GM21786 (cell line): Measurements from ENCODE around the gene ZBTB8B.
"Not testable (repeated sequence)": the region's sequence is repeated elsewhere in the genome, so short reads cannot be mapped to it uniquely, and the experiment has no call there.

Experiments used
- ATAC-seq: cut with Tn5 transposase; IDR thresholded peaks from one replicate; pipeline ENCODE4 v1.9.1; 2021; ENCODE audit not compliant: unreplicated experiment

Gene ZBTB8B

GRCh38 chr1:32464716-32465577 lies at the start of gene ZBTB8B:
Gene ZBTB8B (plus strand): TSS chr1:32465072. CDS start chr1:32470625, 5,553 bp downstream.
- ATAC-seq: no peak

GRCh38 chr1:32421775-32422174 lies 43.1 kb upstream of the ZBTB8B start:
- no peak for ATAC-seq

GRCh38 chr1:32426489-32427255 lies 38.2 kb upstream of the ZBTB8B start:
- no peak for ATAC-seq

DNA sequence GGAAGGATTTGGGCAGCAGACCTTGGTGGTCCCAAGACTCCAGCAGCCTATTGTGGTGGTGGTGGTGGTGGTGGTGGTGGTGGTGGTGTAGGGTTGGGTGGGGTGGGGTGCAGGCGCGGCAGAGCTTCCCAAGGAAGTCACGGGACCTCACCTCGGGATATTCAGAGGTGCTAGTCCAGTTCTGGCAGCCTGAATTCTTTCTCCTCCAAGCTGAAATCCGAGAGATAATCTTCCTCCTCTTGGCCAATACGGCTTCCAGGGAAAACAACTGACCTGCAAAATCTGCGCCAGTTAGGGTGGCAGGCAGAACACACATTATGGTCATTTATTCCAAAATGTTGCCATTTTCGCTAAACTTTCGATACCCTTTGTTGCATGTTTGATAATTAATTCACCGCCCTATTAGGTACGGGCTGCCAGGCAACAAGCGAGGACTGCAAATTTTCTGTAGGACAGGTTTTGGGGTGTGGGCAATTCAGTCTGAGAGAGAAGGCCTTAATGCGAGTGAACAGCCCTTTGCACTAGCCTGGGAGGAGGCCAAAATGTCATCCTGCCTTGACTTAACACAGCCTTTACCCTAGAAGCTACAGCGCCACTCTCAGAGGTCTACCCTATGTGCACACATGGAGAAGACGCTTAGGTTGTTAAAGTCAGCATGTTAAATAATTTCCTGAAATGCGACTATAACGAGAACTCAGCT lies 37.5 kb upstream of the ZBTB8B start:
- no peak for ATAC-seq

DNA sequence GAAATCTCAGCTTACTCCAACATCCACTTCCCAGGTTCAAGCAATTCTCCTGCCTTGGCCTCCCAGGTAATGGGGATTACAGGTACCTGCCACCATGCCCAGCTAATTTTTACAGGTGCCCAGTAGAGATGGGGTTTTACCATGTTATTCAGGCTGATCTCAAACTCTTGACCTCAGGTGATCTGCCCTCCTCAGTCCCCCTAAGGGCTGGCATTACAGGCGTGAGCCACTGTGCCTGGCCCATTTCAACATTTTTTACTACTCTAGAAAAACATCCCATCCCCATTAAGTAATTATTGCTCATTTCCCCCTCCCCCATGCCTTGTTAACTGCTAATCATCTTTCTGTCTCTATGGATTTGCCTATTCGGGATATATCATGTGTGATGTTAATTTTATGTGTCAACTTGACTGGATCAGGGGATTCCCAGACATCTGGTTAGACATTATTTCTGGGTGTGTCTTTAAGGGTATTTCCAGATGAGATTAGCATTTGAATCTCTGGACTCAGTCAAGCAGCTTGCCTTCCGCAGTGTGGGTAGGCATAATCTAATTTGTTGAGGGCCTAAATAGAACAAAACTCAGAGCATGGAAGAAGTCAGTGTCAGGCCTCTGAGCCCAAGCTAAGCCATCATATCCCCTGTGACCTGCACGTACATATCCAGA lies 33.0 kb upstream of the ZBTB8B start:
- no peak for ATAC-seq

DNA sequence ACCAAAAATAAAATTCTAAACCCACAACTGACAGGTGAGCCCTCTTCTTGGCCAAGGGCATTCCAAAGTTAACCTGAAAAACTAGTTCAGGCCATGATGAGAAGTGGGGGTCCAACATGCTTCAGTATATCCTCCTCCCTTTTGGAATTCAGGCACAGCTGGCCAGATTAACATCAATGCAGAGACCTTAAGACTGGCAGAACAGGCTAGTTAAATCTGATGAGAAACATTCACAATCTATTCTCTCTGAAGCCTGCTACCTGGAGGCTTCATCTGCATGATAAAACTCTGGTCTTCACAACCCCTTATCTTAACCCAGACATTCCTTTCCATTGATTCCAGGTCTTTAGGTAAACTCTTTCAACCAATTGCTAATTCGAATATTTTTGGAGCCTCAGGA lies 26.7 kb upstream of the ZBTB8B start:
- no peak for ATAC-seq

DNA sequence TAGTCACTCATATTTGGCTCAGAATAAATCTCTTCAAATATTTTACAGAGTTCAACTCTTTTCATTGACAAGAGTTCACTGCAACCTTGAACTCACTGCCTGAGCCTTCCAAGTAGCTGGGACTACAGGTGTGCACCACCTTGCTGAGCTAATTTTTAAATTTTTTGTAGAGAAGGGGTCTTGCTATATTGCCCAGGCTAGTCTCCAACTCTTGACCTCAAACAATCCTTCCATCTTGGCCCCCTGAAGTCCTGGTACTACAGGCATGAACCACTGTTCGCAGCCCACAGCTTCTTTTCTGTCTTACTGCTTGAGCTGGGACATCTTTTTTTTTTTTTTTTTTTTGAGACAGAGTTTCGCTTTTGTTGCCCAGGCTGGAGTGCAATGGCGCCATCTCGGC lies 26.1 kb upstream of the ZBTB8B start:
- ATAC-seq: not testable (repeated sequence)

- ATAC-seq: not testable (repeated sequence)
Observed at GRCh38 chr1:32441467-32441866, 23.4 kb upstream of the ZBTB8B start.

DNA sequence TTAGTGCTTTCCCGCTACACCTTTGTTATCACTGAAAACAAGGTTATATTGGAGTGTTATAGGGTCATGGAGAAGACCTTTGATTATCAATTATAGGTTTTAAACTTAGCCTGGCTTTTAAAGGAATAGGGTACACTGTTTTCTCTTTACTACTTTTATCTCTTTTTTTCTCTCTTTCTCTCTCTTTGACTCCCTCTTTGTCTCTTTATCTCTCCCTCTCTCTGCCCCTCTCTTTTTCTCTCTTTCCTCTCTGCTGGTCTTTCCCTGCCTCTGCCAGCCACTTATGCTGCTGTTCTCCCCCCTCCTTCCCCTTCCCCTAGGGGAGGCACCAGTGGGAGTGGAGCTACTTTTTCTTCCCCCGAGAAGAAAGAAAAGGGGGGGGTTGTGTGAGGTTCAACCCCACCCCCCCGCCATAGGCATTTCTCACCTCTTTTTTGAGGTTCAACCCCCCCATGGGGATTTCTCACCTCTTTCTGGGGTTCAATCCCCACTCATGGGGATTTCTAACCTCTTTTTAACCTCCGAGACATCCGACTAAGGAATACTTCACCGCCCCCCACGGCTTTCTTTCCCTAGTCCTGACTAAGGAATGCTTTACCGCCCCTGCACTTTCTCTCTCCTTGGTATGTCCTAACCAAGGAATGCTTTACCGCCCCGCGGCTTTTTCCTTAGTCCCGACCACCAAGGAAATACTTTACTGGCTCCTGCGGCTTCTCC lies 17.2 kb upstream of the ZBTB8B start:
- ATAC-seq: no peak

DNA sequence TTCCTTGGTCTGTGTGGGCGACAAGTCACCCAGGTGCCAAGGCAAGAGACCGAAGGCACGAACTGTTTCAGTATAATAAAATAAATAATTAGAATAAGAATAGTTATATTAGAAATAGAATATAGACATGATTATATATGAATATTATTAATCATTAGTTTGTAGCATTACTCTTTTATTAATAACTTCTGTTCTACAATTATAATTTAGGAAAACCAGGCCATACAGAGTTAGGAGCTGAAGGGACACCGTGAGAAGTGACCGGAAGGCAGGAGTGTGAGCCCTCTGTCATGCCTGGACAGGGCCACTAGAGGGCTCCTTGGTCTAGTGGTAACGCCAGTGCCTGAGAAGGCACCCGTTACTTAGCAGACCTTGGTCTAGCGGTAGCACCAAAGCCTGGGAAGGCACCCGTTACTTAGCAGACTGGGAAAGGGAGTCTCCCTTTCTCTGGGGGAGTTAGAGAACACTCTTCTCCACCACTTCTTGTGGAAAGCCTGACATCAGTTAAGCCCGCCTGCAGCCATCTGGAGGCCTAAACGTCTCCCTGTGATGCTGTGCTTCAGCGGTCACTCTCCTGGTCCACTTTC lies 16.6 kb upstream of the ZBTB8B start:
- not testable (repeated sequence) for ATAC-seq

- ATAC-seq: no peak
Observed at GRCh38 chr1:32448773-32449456, 16.0 kb upstream of the ZBTB8B start.

- ATAC-seq: not testable (repeated sequence)
Observed at GRCh38 chr1:32449457-32449831, 15.4 kb upstream of the ZBTB8B start.

- no peak for ATAC-seq
Observed at GRCh38 chr1:32454726-32455125, 10.1 kb upstream of the ZBTB8B start.

- no peak for ATAC-seq
Observed at GRCh38 chr1:32455958-32456357, 8.9 kb upstream of the ZBTB8B start.

- not testable (repeated sequence) for ATAC-seq
Observed at GRCh38 chr1:32458798-32459197, 6.1 kb upstream of the ZBTB8B start.

DNA sequence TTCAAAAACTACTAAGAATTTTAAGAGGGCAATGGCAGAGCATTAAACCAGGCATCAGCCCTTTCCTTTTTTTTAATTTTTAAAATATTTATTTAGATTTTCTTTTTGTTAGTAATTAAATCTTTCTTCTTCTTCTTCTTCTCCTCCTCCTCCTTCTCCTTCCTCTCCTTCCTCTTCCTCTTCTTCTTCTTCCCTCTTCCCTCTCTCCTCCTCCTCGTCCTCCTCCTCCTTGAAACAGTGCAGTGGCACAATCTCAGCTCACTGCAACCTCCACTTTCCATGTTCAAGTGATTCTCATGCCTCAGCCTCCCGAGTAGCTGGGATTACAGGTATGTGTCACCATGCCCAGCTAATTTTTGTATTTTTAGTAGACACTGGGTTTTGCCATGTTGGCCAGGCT lies 1.9 kb upstream of the ZBTB8B start:
- ATAC-seq: not testable (repeated sequence)

GRCh38 chr1:32464191-32464715 lies 619 bp upstream of the ZBTB8B start:
- no peak for ATAC-seq

GRCh38 chr1:32465578-32465933 lies 684 bp downstream of the ZBTB8B start:
- ATAC-seq: no peak

DNA sequence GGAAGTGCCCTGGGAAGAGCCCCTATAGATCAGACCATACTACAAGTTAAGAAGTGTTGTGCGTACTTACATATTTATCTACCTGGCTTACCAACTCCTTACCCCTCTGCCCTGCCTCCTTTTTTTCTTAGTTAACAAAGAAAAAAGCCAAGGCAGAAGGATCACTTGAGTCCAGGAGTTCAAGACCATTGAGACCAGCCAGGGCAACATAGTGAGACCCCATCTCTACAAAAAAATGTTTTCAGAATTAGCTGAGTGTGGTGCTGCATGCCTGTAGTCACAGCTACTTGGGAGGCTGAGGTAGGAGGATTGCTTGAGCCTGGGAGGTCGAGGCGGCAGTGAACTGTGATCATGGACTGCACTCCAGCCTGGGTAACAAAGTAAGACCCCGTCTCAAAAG lies 1.9 kb downstream of the ZBTB8B start:
- no peak for ATAC-seq
